Activated naive CD8-positive, alpha-beta T cell (primary cell): Measurements from ENCODE around the gene ARL16.

Experiments
- H3K27ac Mint-ChIP-seq: one replicate; pipeline ENCODE4 v1.8.0; 2021; ENCODE audit warnings: mixed read lengths
- H3K27me3 Mint-ChIP-seq: one replicate; pipeline ENCODE4 v1.8.0; 2021; ENCODE audit warnings: mixed read lengths
- H3K36me3 Mint-ChIP-seq: one replicate; pipeline ENCODE4 v1.8.0; 2021; ENCODE audit warnings: mixed read lengths
- H3K4me1 Mint-ChIP-seq: one replicate; pipeline ENCODE4 v1.8.0; 2021; ENCODE audit warnings: low read depth, mixed read lengths
- H3K4me3 Mint-ChIP-seq: one replicate; pipeline ENCODE4 v1.8.0; 2021; ENCODE audit warnings: mild to moderate bottlenecking, mixed read lengths
- H3K9me3 Mint-ChIP-seq: one replicate; pipeline ENCODE4 v1.8.0; 2021; ENCODE audit warnings: low read depth, mixed read lengths

ARL16 gene

GRCh38 chr17:81705518-81706231 lies 22.1 kb upstream of the ARL16 start:
- Mint-ChIP-seq H3K27ac (peak overlapping the region; percentile 17), H3K36me3 (peaks cover 3% of the 10 kb centered on the region), H3K4me3 (peak overlapping the region; percentile 49), H3K9me3 (no peaks in the 10 kb centered on the region), H3K4me1 (peaks cover 21% of the 10 kb centered on the region), H3K27me3 (no peaks in the 10 kb centered on the region)

GRCh38 chr17:81703747-81704654 lies 20.4 kb upstream of the ARL16 start:
- peaks cover 3% of the 10 kb centered on the region for H3K36me3 Mint-ChIP-seq
- no peaks in the 10 kb centered on the region for H3K27me3 Mint-ChIP-seq
- H3K27ac Mint-ChIP-seq = peak overlapping the region; percentile 79
- peaks cover 21% of the 10 kb centered on the region for H3K4me1 Mint-ChIP-seq
- H3K4me3 Mint-ChIP-seq = peak overlapping the region; percentile 89
- H3K9me3 Mint-ChIP-seq = no peaks in the 10 kb centered on the region

GRCh38 chr17:81702934-81703746 lies 19.5 kb upstream of the ARL16 start, which contains the start of gene MRPL12:
MRPL12 (plus strand) TSS chr17:81703367; CDS start chr17:81703502, 135 bp downstream.
- no peaks in the 10 kb centered on the region for H3K9me3 Mint-ChIP-seq
- H3K27ac Mint-ChIP-seq = peak within 1 kb of the TSS; percentile 92
- H3K27me3 Mint-ChIP-seq = no peaks in the 10 kb centered on the region
- H3K4me1 Mint-ChIP-seq = peaks cover 21% of the 10 kb centered on the region
- peak within 1 kb of the TSS; percentile 94 for H3K4me3 Mint-ChIP-seq
- peaks cover 3% of the 10 kb centered on the region for H3K36me3 Mint-ChIP-seq

DNA sequence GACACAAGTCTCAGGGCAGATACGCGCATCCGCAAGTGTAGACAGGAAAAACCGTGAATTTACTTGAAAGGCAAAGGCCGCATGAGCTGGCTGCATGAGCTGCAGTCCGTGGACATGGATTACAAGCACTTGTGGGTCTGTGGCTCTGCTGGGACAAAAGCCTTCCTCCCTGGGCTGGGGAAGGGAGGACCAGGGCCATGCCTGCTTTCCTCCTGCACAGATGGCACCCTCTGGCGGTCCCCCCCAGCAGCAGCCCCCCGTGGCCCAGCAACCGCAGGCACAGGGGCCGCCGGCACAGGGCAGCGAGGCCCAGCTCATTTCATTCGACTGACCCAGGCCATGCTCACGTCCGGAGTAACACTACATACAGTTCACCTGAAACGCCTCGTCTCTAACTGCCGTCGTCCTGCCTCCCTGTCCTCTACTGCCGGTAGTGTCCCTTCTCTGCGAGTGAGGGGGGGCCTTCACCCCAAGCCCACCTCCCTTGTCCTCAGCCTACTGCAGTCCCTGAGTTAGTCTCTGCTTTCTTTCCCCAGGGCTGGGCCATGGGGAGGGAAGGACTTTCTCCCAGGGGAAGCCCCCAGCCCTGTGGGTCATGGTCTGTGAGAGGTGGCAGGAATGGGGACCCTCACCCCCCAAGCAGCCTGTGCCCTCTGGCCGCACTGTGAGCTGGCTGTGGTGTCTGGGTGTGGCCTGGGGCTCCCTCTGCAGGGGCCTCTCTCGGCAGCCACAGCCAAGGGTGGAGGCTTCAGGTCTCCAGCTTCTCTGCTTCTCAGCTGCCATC lies 17.9 kb upstream of the ARL16 start:
- Mint-ChIP-seq H3K4me3 (peak overlapping the region; percentile 94), H3K9me3 (no peaks in the 10 kb centered on the region), H3K4me1 (peaks cover 21% of the 10 kb centered on the region), H3K36me3 (peaks cover 3% of the 10 kb centered on the region), H3K27ac (peak overlapping the region; percentile 92), H3K27me3 (no peaks in the 10 kb centered on the region)

- peaks cover 18% of the 10 kb centered on the region for H3K4me1 Mint-ChIP-seq
- H3K36me3 Mint-ChIP-seq = peaks cover 3% of the 10 kb centered on the region
- no peak overlapping the region for H3K27ac Mint-ChIP-seq
- no peaks in the 10 kb centered on the region for H3K27me3 Mint-ChIP-seq
- H3K9me3 Mint-ChIP-seq = no peaks in the 10 kb centered on the region
- peak overlapping the region; percentile 94 for H3K4me3 Mint-ChIP-seq
Measured at GRCh38 chr17:81700353-81701287, 17.0 kb upstream of the ARL16 start.

GRCh38 chr17:81697261-81698044 lies 13.9 kb upstream of the ARL16 start:
- H3K36me3 Mint-ChIP-seq = no peaks in the 10 kb centered on the region
- H3K4me1 Mint-ChIP-seq = peaks cover 13% of the 10 kb centered on the region
- no peak overlapping the region for H3K27ac Mint-ChIP-seq
- no peak overlapping the region for H3K4me3 Mint-ChIP-seq
- no peaks in the 10 kb centered on the region for H3K9me3 Mint-ChIP-seq
- H3K27me3 Mint-ChIP-seq = no peaks in the 10 kb centered on the region

- Mint-ChIP-seq H3K4me1 (peaks cover 6% of the 10 kb centered on the region), H3K36me3 (no peaks in the 10 kb centered on the region), H3K9me3 (no peaks in the 10 kb centered on the region), H3K27me3 (no peaks in the 10 kb centered on the region), H3K4me3 (no peak overlapping the region), H3K27ac (no peak overlapping the region)
Measured at GRCh38 chr17:81696218-81696941, 12.8 kb upstream of the ARL16 start.

GRCh38 chr17:81695801-81696200 lies 12.2 kb upstream of the ARL16 start:
- Mint-ChIP-seq H3K4me3 (no peak overlapping the region), H3K9me3 (no peaks in the 10 kb centered on the region), H3K27ac (no peak overlapping the region), H3K4me1 (peaks cover 3% of the 10 kb centered on the region), H3K36me3 (no peaks in the 10 kb centered on the region), H3K27me3 (no peaks in the 10 kb centered on the region)

GRCh38 chr17:81695211-81695610 lies 11.6 kb upstream of the ARL16 start:
- Mint-ChIP-seq H3K4me1 (peaks cover 1% of the 10 kb centered on the region), H3K27ac (no peak overlapping the region), H3K9me3 (no peaks in the 10 kb centered on the region), H3K36me3 (no peaks in the 10 kb centered on the region), H3K27me3 (no peaks in the 10 kb centered on the region), H3K4me3 (no peak overlapping the region)

DNA sequence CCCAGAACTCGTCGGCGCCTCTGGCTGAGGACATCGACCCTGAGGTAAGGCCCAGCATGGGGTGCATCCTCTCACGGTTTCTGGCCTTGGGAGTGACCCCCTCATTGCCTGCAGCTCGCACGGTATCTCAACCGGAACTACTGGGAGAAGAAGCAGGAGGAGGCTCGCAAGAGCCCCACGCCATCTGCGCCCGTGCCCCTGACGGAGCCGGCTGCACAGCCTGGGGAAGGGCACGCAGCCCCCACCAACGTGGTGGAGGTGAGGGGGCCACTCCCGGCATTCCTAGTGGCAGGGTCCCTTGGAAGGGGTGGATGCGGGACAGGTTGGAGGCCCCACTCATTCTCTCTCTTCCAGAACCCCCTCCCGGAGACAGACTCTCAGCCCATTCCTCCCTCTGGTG lies 11.2 kb upstream of the ARL16 start:
- Mint-ChIP-seq H3K4me1 (peaks cover 1% of the 10 kb centered on the region), H3K36me3 (no peaks in the 10 kb centered on the region), H3K9me3 (no peaks in the 10 kb centered on the region), H3K4me3 (no peak overlapping the region), H3K27me3 (no peaks in the 10 kb centered on the region), H3K27ac (no peak overlapping the region)

- Mint-ChIP-seq H3K27ac (no peak overlapping the region), H3K9me3 (no peaks in the 10 kb centered on the region), H3K4me3 (no peak overlapping the region), H3K4me1 (no peaks in the 10 kb centered on the region), H3K36me3 (no peaks in the 10 kb centered on the region), H3K27me3 (no peaks in the 10 kb centered on the region)
Measured at GRCh38 chr17:81693509-81694210, 10.1 kb upstream of the ARL16 start.

GRCh38 chr17:81691608-81692007 lies 8.0 kb upstream of the ARL16 start:
- H3K27ac Mint-ChIP-seq = no peak overlapping the region
- no peaks in the 10 kb centered on the region for H3K9me3 Mint-ChIP-seq
- H3K4me3 Mint-ChIP-seq = no peak overlapping the region
- peaks cover 2% of the 10 kb centered on the region for H3K4me1 Mint-ChIP-seq
- no peaks in the 10 kb centered on the region for H3K27me3 Mint-ChIP-seq
- no peaks in the 10 kb centered on the region for H3K36me3 Mint-ChIP-seq
